ENCODE results near the gene SLC8A2.

- TF ChIP-seq, protein P1, sequence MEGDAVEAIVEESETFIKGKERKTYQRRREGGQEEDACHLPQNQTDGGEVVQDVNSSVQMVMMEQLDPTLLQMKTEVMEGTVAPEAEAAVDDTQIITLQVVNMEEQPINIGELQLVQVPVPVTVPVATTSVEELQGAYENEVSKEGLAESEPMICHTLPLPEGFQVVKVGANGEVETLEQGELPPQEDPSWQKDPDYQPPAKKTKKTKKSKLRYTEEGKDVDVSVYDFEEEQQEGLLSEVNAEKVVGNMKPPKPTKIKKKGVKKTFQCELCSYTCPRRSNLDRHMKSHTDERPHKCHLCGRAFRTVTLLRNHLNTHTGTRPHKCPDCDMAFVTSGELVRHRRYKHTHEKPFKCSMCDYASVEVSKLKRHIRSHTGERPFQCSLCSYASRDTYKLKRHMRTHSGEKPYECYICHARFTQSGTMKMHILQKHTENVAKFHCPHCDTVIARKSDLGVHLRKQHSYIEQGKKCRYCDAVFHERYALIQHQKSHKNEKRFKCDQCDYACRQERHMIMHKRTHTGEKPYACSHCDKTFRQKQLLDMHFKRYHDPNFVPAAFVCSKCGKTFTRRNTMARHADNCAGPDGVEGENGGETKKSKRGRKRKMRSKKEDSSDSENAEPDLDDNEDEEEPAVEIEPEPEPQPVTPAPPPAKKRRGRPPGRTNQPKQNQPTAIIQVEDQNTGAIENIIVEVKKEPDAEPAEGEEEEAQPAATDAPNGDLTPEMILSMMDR (IDR thresholded peaks at IDR 0.05) = no peak
- no peak for TF ChIP-seq ZFX (IDR thresholded peaks at IDR 0.05; ENCODE audit: borderline replicate concordance)
Measured at GRCh38 chr19:47485210-47485609, 13.5 kb upstream of the SLC8A2 start.

All from 22Rv1 (cell line).